ENCODE measurements around the gene COPS9.

Gene COPS9

GRCh38 chr2:240166191-240166590 lies 30.1 kb upstream of the COPS9 start:
- FAIRE-seq: no peak
- no peak for DNase-seq (ENCODE audit: low spot score)

GRCh38 chr2:240165661-240166060 lies 29.6 kb upstream of the COPS9 start:
- DNase-seq (ENCODE audit: low spot score) (no peak), FAIRE-seq (no peak)

GRCh38 chr2:240165034-240165433 lies 28.9 kb upstream of the COPS9 start:
- FAIRE-seq (no peak), DNase-seq (ENCODE audit: low spot score) (no peak)

DNA sequence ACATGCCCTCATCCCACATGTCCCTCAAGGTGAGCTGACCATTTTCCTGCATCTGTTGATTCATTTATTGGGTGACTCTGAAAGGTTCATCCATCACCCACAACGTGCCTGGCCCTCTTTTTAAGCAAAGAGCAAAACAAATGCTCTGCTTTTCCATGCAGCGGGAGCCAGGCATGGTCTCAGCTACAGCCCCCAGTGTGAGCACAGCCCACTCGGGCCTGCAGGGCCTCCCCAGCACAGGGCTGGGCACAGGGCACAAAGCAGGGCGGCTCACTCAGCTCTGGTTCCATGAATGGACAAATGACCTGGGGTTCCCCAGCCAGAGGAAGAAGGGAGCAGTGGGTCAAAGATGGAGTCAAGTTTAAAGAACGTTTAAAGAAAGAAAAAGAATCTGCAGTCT lies 28.5 kb upstream of the COPS9 start:
- DNase-seq (ENCODE audit: low spot score) (no peak), FAIRE-seq (no peak)

DNA sequence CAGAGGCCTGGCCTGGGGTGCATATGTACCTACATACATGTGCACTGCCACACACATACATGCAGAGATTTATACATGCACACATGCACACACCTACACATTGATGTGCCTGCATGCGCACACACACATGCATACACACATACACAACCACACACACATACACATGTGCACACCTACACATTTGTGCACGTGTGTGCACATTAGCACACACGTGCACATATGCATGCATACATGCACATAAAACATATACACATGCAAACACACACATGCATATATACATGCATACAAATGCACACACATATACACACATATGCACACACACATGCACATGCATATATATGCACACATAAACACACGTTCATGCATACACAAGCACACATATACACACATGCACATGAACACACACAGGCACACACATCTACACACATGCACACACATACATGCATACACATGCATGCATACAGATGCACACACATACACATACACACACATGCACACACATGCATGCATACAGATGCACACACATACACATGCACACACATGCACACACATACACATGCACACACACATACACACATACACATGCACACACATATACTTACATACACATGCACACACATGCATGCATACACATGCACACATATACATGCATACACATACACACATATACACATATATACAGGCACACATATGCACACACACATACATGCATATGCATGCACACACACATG lies 27.9 kb upstream of the COPS9 start:
- DNase-seq (ENCODE audit: low spot score) (no peak), FAIRE-seq (peak; percentile 97)

- no peak for FAIRE-seq
- no peak for DNase-seq (ENCODE audit: low spot score)
Measured at GRCh38 chr2:240162939-240163714, 27.0 kb upstream of the COPS9 start.

GRCh38 chr2:240162531-240162930 lies 26.4 kb upstream of the COPS9 start:
- DNase-seq (ENCODE audit: low spot score) (no peak), FAIRE-seq (no peak)

DNA sequence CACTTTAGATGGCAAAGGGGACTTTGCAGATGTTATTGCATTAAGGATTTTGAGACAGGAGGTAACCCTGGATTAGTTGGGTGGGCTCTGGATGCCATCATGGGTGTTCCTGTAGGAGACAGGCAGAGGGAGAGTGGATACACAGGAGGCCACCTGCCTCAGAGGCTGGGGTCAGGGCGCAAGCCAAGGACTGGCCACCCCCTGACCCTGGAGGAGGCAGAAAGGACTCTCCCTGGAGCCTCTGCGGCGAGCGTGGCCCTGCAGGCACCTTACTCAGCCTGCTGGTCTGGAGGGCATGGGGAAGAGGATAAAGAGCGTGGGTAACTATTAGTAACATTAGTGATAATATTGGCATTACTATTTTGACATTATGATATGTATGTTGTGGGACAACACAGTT lies 25.9 kb upstream of the COPS9 start:
- FAIRE-seq: no peak

GRCh38 chr2:240161087-240161750 lies 25.1 kb upstream of the COPS9 start:
- no peak for FAIRE-seq
- DNase-seq (ENCODE audit: low spot score): no peak

More for the DNA sequence above, 25.9 kb upstream of the COPS9 start:
- no peak for DNase-seq (ENCODE audit: low spot score)

- no peak for FAIRE-seq
- DNase-seq (ENCODE audit: low spot score): no peak
Measured at GRCh38 chr2:240160291-240161086, 24.4 kb upstream of the COPS9 start.

DNA sequence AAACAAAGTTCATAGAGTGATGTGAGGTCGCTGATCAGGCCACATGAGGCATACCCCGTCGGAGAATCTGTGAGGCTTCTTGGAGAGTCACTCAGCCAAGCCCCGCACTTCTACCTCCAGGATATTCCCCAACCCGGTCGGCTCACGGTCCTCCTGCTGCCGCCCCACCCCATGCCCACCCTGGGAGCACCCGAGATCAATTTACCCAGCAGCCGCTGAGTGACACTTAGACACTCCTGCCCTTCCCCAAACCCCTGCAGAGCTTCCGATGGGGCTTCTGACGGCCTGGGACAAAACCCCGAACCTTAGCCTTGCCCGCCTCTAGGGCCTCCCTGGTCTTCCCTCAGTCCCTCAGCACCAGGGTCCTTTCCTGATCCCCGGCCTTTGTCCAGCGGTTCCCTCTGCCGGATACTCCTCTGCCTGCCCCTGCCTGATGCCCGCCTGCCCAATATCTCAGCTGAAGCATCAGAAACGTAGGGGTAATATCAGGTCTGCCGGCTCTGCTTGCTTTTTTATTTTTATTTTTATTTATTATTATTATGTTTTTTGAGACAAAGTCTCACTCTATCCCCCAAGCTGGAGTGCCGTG lies 23.2 kb upstream of the COPS9 start:
- FAIRE-seq (no peak), DNase-seq (ENCODE audit: low spot score) (no peak)

- no peak for DNase-seq (ENCODE audit: low spot score)
- FAIRE-seq: no peak
Measured at GRCh38 chr2:240157147-240157470, 21.0 kb upstream of the COPS9 start.

GRCh38 chr2:240156435-240157146 lies 20.5 kb upstream of the COPS9 start:
- no peak for FAIRE-seq
- no peak for DNase-seq (ENCODE audit: low spot score)

DNA sequence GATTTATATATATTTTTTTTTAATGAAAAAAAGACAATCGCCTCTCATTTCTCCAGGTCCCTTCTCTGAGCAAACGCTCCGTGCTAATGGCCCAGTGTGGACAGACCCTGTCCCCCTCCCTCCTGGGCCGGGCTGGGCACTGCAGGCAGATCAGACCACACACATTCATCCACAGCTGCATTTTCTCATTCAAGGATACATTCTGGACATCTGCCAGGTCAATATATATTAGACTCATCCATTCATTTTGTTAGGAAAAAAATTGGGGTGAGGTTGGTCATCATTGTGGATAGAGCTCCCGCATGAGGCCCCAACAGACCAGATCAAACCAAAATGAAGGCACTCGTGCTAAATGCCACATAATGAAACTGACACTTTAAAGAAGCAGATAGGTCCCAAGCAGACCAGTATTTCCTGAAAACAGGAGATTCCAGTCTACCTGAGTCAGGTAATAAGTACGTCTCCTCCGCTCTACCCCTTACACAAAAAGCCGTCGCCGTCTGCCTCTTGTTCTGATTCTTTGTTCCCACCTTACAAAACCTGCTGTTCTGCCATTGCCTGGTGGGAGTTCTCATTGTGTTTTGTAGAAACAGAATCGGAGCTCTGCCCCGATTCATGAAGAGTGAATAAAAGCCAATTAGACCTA lies 19.8 kb upstream of the COPS9 start:
- FAIRE-seq (no peak), DNase-seq (ENCODE audit: low spot score) (no peak)

GRCh38 chr2:240155048-240155744 lies 19.1 kb upstream of the COPS9 start:
- DNase-seq (ENCODE audit: low spot score) (no peak), FAIRE-seq (no peak)

- FAIRE-seq: no peak
- no peak for DNase-seq (ENCODE audit: low spot score)
Measured at GRCh38 chr2:240154606-240155005, 18.5 kb upstream of the COPS9 start.

- FAIRE-seq: no peak
- no peak for DNase-seq (ENCODE audit: low spot score)
Measured at GRCh38 chr2:240153418-240153817, 17.3 kb upstream of the COPS9 start.

DNA sequence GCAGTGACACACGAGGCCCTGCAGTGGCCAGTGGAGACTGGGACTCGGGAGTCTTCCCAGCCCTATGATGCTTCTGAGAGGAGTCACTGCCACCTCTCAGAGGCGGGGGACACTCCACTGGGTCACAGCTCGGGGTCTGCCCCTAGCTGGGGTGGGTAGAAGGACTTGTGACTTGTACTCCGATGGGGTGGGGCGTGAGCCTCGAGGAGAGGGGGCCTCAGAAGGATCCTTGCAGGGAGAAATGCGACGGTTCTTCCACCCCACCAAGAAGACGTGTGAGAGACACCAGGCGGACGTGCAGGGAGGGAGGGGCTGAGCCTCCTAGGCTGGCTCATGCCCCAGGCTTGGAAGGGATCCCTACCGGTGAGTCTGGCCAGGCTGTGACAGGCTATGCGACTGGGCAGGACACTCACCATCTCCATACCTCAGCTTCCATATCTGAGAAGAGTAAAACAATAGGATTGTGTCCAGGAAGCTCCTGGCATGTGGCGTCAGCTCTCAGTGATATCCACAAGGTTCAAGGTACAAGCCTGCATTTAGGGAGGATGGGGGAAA lies 15.4 kb upstream of the COPS9 start:
- FAIRE-seq: no peak

More for the DNA sequence above, 15.4 kb upstream of the COPS9 start:
- DNase-seq (ENCODE audit: low spot score): no peak
